GM18873 (cell line): ENCODE data around the gene STAMBPL1.

ENCODE experiments used
- ATAC-seq: cut with Tn5 transposase; IDR thresholded peaks from one replicate; pipeline ENCODE4 v1.9.1; 2021; ENCODE audit warnings: mild to moderate bottlenecking, moderate library complexity, moderate number of reproducible peaks; ENCODE audit not compliant: unreplicated experiment, low FRiP score

Gene STAMBPL1

GRCh38 chr10:88941026-88941425 is 61.0 kb downstream of the STAMBPL1 start:
- no peak for ATAC-seq

GRCh38 chr10:88943778-88944177 is 63.7 kb downstream of the STAMBPL1 start:
- ATAC-seq = no peak

- ATAC-seq = no peak
Observed at GRCh38 chr10:88944813-88945212, 64.8 kb downstream of the STAMBPL1 start.

- no peak for ATAC-seq
Observed at GRCh38 chr10:88946200-88946599, 66.2 kb downstream of the STAMBPL1 start.

- no peak for ATAC-seq
Observed at GRCh38 chr10:88946965-88947590, 67.0 kb downstream of the STAMBPL1 start.

GRCh38 chr10:88949051-88949450 is 69.0 kb downstream of the STAMBPL1 start:
- no peak for ATAC-seq

GRCh38 chr10:88949912-88950837 is 70.1 kb downstream of the STAMBPL1 start:
- ATAC-seq = no peak

- no peak for ATAC-seq
Observed at GRCh38 chr10:88952647-88953111, 72.6 kb downstream of the STAMBPL1 start, which contains the start of gene ACTA2. ACTA2 (minus strand) TSS chr10:88952773; CDS start chr10:88948930, 3,843 bp downstream.

- no peak for ATAC-seq
Observed at GRCh38 chr10:88953662-88954061, 73.6 kb downstream of the STAMBPL1 start.

- no peak for ATAC-seq
Observed at GRCh38 chr10:88954458-88955083, 74.5 kb downstream of the STAMBPL1 start.

GRCh38 chr10:88957381-88957780 is 77.3 kb downstream of the STAMBPL1 start:
- ATAC-seq = no peak

- no peak for ATAC-seq
Observed at GRCh38 chr10:88958721-88959120, 78.7 kb downstream of the STAMBPL1 start.

GRCh38 chr10:88960802-88961201 is 80.8 kb downstream of the STAMBPL1 start:
- ATAC-seq = no peak

- no peak for ATAC-seq
Observed at GRCh38 chr10:88961266-88961665, 81.2 kb downstream of the STAMBPL1 start.

- no peak for ATAC-seq
Observed at GRCh38 chr10:88962336-88962735, 82.3 kb downstream of the STAMBPL1 start.

- ATAC-seq = no peak
Observed at GRCh38 chr10:88963318-88963717, 83.3 kb downstream of the STAMBPL1 start.

GRCh38 chr10:88964360-88964759 is 84.3 kb downstream of the STAMBPL1 start:
- ATAC-seq = no peak

GRCh38 chr10:88964869-88965415 is 84.9 kb downstream of the STAMBPL1 start:
- no peak for ATAC-seq

GRCh38 chr10:88966797-88967196 is 86.8 kb downstream of the STAMBPL1 start:
- no peak for ATAC-seq

GRCh38 chr10:88968391-88968790 is 88.3 kb downstream of the STAMBPL1 start:
- ATAC-seq = no peak
